ENCODE data around the gene ARHGEF39. TPM values are rescaled to one million over a fixed set of nuclear protein-coding genes. Genes with fewer than 3 reads are reported as not detected.

ARHGEF39 gene
- total and polyA plus RNA-seq, 9 of the 15 experiments (the other 6 are each of a cell fraction or from before 2014, with no cell fraction given), result 2.8 to 21.7 (median 12.9) TPM

GRCh38 chr9:35690294-35690613 is 25.3 kb upstream of the ARHGEF39 start:
- H3K9ac ChIP-seq (ENCODE audit: insufficient read depth in 1 of 2, low read depth in 2 of 2, low read length in 2 of 2), result peak overlapping the region; percentile 59 to 92
- BruUV-seq (replicated peaks), result TSS peak; percentile 42
- H3K27ac ChIP-seq (ENCODE audit: extremely low read depth, low read depth, low read length), result peak overlapping the region; percentile 86; the same call in 1 of the 3 replicates
- H3K9me3 ChIP-seq (replicated peaks; ENCODE audit: control insufficient read depth, insufficient read depth, low read depth, low read length), result no peaks in the 10 kb centered on the region
- peak overlapping the region; percentile 72 for H3K4me3 ChIP-seq
- FAIRE-seq, result no peak
- peak in 1 of 4 experiments; percentile 17 for DNase-seq (ENCODE audit: extremely low read depth in 1 of 4, low spot score in 3 of 4)
- ChIA-PET CTCF (ENCODE audit: low intra/inter-chr PET ratio) (no interaction called here), POLR2A (interaction anchor here (0.8 to 1.5 kb wide), 4 partner anchors 10 to 36 kb away, joined by 3 to 10 read pairs (median 3); no protein-coding TSS in a partner anchor)
- H3K4me2 ChIP-seq (ENCODE audit: insufficient read depth, low read length), result peak overlapping the region; percentile 66
- no peak for ATAC-seq
- H3K4me1 ChIP-seq (replicated peaks in 1 of 2; ENCODE audit: control insufficient read depth in 2 of 2, insufficient read depth in 2 of 2, low read length in 2 of 2), result peaks cover 12 to 23% of the 10 kb centered on the region in 2 experiments; a peak in 4 of 5 replicates
- TF ChIP-seq KDM5B (IDR thresholded peaks at IDR 0.05; ENCODE audit: insufficient replicate concordance, low read depth, low read length), result peak; percentile 3
- TF ChIP-seq NELFE (IDR thresholded peaks at IDR 0.05; ENCODE audit: insufficient read depth, insufficient read length), result no peak
- TF ChIP-seq, protein P1, sequence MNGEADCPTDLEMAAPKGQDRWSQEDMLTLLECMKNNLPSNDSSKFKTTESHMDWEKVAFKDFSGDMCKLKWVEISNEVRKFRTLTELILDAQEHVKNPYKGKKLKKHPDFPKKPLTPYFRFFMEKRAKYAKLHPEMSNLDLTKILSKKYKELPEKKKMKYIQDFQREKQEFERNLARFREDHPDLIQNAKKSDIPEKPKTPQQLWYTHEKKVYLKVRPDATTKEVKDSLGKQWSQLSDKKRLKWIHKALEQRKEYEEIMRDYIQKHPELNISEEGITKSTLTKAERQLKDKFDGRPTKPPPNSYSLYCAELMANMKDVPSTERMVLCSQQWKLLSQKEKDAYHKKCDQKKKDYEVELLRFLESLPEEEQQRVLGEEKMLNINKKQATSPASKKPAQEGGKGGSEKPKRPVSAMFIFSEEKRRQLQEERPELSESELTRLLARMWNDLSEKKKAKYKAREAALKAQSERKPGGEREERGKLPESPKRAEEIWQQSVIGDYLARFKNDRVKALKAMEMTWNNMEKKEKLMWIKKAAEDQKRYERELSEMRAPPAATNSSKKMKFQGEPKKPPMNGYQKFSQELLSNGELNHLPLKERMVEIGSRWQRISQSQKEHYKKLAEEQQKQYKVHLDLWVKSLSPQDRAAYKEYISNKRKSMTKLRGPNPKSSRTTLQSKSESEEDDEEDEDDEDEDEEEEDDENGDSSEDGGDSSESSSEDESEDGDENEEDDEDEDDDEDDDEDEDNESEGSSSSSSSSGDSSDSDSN (IDR thresholded peaks at IDR 0.05; ENCODE audit: borderline replicate concordance in 1 of 2, low read depth in 2 of 2, low read length in 2 of 2), result 0 out of 4 replicates have a peak, but pooled peaks of 1 of the 2 experiments have one; percentile 5
- no peaks in the 10 kb centered on the region for H3K27me3 ChIP-seq (ENCODE audit: control insufficient read depth in 2 of 2, insufficient read depth in 2 of 2, low read length in 2 of 2)
- in situ Hi-C loops (cut with MboI) (no loop called here), intact Hi-C loops (cut with micrococcal nuclease) (no loop called here)
- no peaks in the 10 kb centered on the region for H3K79me2 ChIP-seq (ENCODE audit: control insufficient read depth, insufficient read depth, low read length)
- H3K36me3 ChIP-seq (ENCODE audit: control insufficient read depth, insufficient read depth, low read length), result no peaks in the 10 kb centered on the region
- 1% methylated on average over 9 of the region's 21 CpGs for WGBS (ENCODE audit: insufficient coverage, low coverage, missing lambda C conversion rate)
- H2AFZ ChIP-seq (ENCODE audit: low read depth, low read length), result peak overlapping the region; percentile 91; the same call in 1 of the 2 replicates
- no peaks in the 10 kb centered on the region for H3K9me1 ChIP-seq (ENCODE audit: control insufficient read depth, insufficient read depth, low read length)
- no peaks in the 10 kb centered on the region for H4K20me1 ChIP-seq (replicated peaks; ENCODE audit: control insufficient read depth, insufficient read depth, low read length)
